GM18520 (cell line): Measurements from ENCODE around the gene ADAMTS14.
"Not testable (repeated sequence)": the region's sequence is repeated elsewhere in the genome, so short reads cannot be mapped to it uniquely, and the experiment has no call there.

Experiments used
- ATAC-seq: cut with Tn5 transposase; IDR thresholded peaks from one replicate; pipeline ENCODE4 v1.9.1; 2021; ENCODE audit not compliant: unreplicated experiment

ADAMTS14 gene

GRCh38 chr10:70749756-70750155, 77.5 kb downstream of the ADAMTS14 start:
- ATAC-seq, result no peak

GRCh38 chr10:70750156-70750703, 77.9 kb downstream of the ADAMTS14 start:
- ATAC-seq, result no peak

GRCh38 chr10:70751356-70751755, 79.0 kb downstream of the ADAMTS14 start:
- ATAC-seq, result no peak

- no peak for ATAC-seq
Observed at GRCh38 chr10:70751991-70752390, 79.7 kb downstream of the ADAMTS14 start.

- no peak for ATAC-seq
Observed at GRCh38 chr10:70752571-70752970, 80.3 kb downstream of the ADAMTS14 start.

GRCh38 chr10:70753026-70753663, 80.8 kb downstream of the ADAMTS14 start:
- no peak for ATAC-seq

GRCh38 chr10:70753841-70754621, 81.7 kb downstream of the ADAMTS14 start:
- no peak for ATAC-seq

- ATAC-seq, result no peak
Observed at GRCh38 chr10:70756700-70757360, 84.5 kb downstream of the ADAMTS14 start.

GRCh38 chr10:70757856-70758255, 85.5 kb downstream of the ADAMTS14 start:
- no peak for ATAC-seq

- no peak for ATAC-seq
Observed at GRCh38 chr10:70758757-70759514, 86.6 kb downstream of the ADAMTS14 start.

- ATAC-seq, result no peak
Observed at GRCh38 chr10:70759781-70760180, 87.5 kb downstream of the ADAMTS14 start.

- ATAC-seq, result no peak
Observed at GRCh38 chr10:70760271-70760787, 88.0 kb downstream of the ADAMTS14 start.

- ATAC-seq, result no peak
Observed at GRCh38 chr10:70761031-70761601, 88.8 kb downstream of the ADAMTS14 start.

GRCh38 chr10:70761727-70762350, 89.5 kb downstream of the ADAMTS14 start:
- ATAC-seq, result no peak

GRCh38 chr10:70762441-70763175, 90.3 kb downstream of the ADAMTS14 start:
- ATAC-seq, result no peak

GRCh38 chr10:70763567-70763966, 91.3 kb downstream of the ADAMTS14 start:
- no peak for ATAC-seq

- ATAC-seq, result no peak
Observed at GRCh38 chr10:70765794-70766594, 93.7 kb downstream of the ADAMTS14 start.

GRCh38 chr10:70768026-70768685, 95.8 kb downstream of the ADAMTS14 start:
- ATAC-seq, result not testable (repeated sequence)
